GM21737 (cell line): ENCODE measurements around the gene CTAGE8.
"Not testable (repeated sequence)": the region's sequence is repeated elsewhere in the genome, so short reads cannot be mapped to it uniquely, and the experiment has no call there.

Experiments used
- ATAC-seq: cut with Tn5 transposase; IDR thresholded peaks from one replicate; pipeline ENCODE4 v1.9.1; 2021; ENCODE audit warnings: mild to moderate bottlenecking, moderate library complexity; ENCODE audit not compliant: unreplicated experiment

Gene CTAGE8

GRCh38 chr7:144269188-144269587, at the start of gene CTAGE8:
Gene CTAGE8 (minus strand): TSS chr7:144269288. CDS start chr7:144269250, 38 bp downstream.
- not testable (repeated sequence) for ATAC-seq

DNA sequence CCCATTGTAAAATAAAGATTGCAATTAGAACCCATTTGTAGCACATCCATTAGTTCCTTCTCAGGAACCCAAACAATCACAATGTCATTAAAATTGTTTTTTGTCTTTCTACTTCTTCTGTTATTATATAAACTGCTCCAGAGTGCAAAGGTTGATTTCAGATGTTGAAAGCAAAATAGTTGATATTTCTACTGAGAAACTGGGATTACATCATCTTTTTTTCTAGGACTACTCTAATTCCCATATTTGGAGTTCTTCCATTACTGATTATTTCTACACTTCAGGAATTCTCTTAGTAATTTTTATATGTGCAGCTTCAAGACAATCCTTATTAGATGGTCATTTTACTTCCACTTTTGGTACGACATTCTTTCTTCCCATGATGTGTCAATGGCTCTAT, 48.4 kb upstream of the CTAGE8 start:
- not testable (repeated sequence) for ATAC-seq

DNA sequence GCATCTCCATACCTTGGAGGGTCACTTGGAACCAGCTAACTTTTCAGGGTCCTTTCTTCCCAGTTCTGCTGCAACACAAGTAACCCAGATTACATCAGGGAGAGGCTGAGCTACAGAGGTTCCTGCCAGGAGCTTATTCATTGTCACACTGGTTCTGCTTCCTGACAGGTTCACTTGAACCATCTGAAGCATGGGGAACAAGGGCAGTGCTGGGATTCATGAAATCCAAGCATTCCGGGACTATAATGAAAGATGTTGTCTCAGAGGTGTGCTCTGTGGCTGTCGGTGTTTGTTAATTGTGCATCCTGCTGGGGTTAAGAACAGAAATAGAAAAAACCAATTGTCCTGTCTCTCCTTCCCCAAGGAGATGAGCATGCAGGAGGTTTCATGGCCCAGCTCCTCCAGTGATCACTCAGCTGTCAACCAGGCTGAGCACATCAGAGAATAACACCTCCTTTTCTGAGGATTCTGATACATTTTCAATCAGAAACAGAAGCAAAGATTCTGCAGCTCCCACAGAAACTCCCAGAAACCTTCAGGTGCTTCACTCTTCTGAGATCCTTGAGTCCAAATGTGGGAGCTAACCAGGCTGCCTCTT, 42.9 kb upstream of the CTAGE8 start, which contains the start of gene OR2A1:
OR2A1 (plus strand) TSS at position 548 of the 598 bp plus-strand sequence. CDS start 5,706 bp downstream, outside the sequence.
- not testable (repeated sequence) for ATAC-seq

DNA sequence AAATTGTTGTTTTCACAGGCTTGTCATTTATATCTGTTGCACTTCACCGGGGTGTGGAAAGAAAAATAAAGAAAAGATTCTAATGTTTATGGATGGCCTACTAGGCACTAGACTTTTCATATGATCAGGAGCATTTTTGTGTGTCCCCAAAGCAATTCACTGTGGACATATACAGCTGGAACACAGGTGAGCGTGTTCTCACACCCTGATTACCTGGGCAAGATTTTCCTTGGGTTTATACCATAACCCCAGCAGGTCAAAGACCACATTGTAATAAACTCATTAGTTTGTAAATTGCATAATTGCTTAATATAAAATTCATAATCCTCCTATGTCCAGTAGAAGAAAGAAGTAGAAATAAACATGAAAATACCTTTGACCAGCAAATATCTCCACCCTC, 42.1 kb upstream of the CTAGE8 start:
- not testable (repeated sequence) for ATAC-seq

- not testable (repeated sequence) for ATAC-seq
Observed at GRCh38 chr7:144309702-144310101, 40.6 kb upstream of the CTAGE8 start.

DNA sequence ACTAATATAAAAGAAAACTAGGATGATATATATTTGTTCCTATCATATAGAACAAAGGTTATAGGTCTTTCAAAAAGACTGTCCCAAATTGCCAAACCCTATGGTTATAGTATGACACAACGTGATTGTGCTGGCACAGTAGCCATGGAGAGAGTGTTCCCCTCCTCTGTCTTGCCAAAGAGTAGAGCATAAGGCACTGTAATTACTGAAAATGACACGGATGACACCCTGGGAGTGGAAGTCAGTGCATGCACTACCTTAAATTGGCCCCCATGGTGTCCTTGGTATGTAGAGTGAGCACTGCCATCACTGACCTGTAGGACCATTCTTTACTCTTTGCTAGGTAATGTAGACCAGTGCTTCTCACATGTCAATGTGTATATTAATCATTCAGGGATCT, 36.1 kb upstream of the CTAGE8 start:
- not testable (repeated sequence) for ATAC-seq

DNA sequence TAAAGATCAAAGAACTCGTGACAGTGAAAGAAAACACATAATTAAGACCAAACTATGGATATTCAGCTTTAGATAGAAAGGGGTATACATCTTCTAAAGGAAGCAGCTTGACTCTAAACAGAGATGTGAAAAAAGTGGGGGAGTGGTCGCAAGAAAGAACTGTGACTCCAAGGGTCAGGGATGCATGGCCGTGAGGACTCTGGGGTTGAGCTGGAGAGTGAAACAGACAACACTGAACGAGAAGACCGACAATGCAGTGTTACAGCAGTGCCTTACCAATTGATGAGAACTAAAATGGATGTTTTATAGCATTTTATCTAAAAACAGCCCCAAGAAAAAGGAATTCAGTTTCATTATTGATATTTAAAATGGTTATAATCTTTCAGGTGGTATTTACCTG, 34.5 kb upstream of the CTAGE8 start:
- not testable (repeated sequence) for ATAC-seq

GRCh38 chr7:144302578-144303303, 33.7 kb upstream of the CTAGE8 start:
- not testable (repeated sequence) for ATAC-seq

DNA sequence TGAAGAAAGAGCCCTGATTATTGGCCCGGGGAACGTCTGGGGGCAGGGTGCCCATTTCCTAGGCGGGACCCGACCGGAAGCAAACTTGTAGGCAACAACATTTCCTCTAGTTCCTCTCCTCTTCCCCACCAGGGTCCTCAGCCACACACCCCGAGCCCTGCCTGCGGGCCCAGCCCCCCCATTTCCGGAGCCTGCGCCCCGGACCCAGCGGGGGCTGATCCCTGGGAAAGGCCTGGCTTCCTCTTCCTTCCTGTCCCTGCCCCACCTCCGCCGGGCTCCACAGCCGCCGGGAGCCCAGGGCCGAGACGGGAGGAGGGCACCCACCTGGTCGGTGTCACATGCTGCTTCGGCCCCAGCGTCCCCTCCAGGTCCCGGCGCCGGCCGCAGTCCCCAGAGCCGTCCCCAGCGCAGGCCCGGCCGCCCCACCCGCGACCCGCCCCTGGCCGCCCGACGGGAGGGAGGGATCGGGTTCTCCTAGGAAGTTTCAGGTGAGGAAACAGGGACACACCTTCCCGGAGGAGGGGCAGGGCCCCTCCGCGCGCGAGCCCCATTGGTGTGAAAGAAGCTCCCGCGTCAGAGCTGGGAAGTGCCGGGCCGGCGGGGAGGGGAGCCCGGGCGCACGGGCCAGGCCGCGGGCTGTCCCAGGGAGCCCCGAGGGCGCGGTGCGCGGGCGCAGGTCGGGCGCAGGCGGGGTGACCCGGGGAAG, 24.9 kb upstream of the CTAGE8 start:
- peak; percentile 72 for ATAC-seq

- ATAC-seq = not testable (repeated sequence)
Observed at GRCh38 chr7:144292384-144293161, 23.5 kb upstream of the CTAGE8 start.

GRCh38 chr7:144291607-144292006, 22.5 kb upstream of the CTAGE8 start:
- not testable (repeated sequence) for ATAC-seq

DNA sequence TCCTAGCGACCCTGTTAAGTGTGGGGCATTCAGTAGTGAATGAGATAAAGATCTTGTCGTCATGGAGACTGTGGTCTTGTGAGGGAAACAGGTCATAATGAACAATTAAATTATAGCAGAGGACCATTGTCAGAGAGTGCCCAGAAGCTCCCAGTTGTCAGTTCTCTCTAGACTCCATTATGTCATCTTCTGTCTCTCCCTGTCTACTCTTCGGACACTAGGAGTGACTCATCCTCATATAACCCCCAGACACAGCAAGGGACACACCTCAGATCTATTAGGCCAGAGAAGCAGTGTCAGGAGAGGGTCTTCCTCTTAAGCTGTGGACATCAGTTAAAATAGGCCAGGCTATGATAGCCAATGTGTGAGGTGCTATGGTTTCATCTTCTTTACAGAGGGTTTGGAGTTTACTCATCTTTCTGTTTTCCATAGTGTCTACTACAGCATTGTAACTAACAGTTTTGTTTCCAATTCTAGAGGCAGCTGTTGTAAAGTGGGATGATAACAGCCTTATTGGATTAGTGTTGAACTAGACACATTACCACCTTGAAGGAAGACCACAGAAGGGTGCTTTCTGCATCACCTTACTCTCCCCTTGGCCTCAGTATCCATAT, 18.2 kb upstream of the CTAGE8 start:
- not testable (repeated sequence) for ATAC-seq

DNA sequence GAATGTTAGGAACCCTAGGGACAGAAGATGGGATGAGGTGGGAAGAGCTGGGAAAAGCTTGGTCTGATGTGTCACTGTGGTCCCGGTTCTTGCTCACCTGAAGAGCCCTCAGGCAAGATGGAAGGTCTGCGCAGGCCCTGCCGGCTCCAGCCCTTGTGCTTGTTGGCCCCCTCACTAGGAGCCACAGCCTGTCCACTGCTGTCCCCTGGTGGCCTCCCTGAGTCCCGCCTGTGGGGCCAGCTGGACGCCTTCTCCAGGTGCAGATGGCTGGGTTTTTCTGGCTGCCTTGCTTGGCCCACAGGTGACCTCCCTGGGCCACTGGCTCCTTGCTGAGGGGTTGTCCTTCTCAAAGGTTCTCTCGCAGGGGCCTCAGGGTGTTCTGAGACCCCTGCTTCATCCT, 14.6 kb upstream of the CTAGE8 start:
- not testable (repeated sequence) for ATAC-seq

- ATAC-seq = not testable (repeated sequence)
Observed at GRCh38 chr7:144282490-144282889, 13.4 kb upstream of the CTAGE8 start.

GRCh38 chr7:144281981-144282380, 12.9 kb upstream of the CTAGE8 start:
- not testable (repeated sequence) for ATAC-seq

DNA sequence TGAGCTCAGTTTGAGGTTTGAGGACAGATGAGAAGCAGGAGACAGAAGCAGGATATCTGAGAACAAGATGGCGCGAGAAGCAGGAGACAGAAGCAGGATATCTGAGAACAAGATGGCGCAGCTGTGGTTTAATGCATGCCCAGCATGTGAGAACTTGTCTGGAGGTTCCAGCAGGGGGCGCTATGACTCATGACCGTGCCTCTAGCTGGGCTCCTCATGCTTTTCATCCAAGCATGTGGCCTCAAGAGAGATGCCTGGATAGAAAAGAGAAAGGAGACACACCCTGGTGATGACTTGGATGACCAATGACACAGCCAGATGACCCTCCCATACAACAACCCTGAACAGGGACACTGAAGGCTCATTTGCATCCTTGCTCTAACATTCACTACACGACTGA, 10.9 kb upstream of the CTAGE8 start:
- not testable (repeated sequence) for ATAC-seq

DNA sequence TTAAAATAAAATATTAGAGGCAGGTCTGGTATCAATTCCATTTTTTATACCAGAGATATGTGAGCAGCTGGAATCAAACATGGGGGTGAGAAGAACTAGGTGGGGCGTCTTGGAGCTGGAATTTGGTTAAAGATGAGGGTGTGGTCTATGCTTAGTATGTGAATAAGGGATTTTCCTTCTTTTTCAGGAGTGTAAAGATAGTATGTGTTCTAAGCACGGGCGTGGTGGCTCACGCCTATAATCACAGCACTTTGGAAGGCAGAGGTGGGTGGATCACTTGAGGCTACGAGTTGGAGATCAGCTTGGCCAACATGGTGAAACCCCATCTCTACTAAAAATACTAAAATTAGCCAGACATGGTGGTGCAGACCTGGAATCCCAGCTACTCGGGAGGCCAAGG, 6.2 kb upstream of the CTAGE8 start:
- ATAC-seq = not testable (repeated sequence)

GRCh38 chr7:144264692-144265091, 4.4 kb downstream of the CTAGE8 start, which contains the start of gene OR2A7:
Gene OR2A7 (minus strand): TSS chr7:144264792. CDS start chr7:144259628, 5,164 bp downstream.
- not testable (repeated sequence) for ATAC-seq

DNA sequence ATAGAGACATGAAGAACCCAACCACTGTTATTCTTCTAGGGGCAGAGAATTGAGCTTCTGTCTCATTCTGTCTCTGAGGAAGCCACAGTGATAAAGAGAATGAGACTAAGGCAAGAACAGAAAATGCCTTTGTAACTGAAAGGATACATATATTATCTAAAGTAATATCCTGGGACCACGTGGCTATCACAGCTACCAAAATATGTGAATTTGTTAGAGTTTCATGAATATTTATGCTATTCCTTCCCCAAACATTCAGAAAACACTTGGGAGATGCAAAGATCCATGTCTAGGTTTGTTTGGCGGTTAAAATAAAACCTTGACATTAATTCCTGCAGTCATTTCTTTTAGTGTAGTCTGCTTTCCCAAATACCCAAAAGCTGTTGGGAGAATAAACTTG, 7.0 kb downstream of the CTAGE8 start:
- ATAC-seq = not testable (repeated sequence)

- ATAC-seq = not testable (repeated sequence)
Observed at GRCh38 chr7:144259067-144259466, 10.0 kb downstream of the CTAGE8 start.
